CD4-positive, alpha-beta T cell (primary cell): Measurements from ENCODE around the gene JCAD. TPM values are rescaled to one million over a fixed set of nuclear protein-coding genes. Genes with fewer than 3 reads are reported as not detected.

ENCODE experiments used
- ATAC-seq: fragments of 200-7000 bp; cut with Tn5 transposase; one replicate; pipeline ENCODE4 v1.10.0; 2022; ENCODE audit warnings: mild to moderate bottlenecking; ENCODE audit not compliant: poor library complexity
- CTCF ChIA-PET: fragments of 350-600 bp; sonication (Branson Sonifier 250); formaldehyde crosslinking; loops from one replicate; lab custom pipeline; 2021; ENCODE audit warnings: antibody characterized with exemption, inconsistent platforms; lab: Charles Lee
- POLR2A ChIA-PET: fragments of 350-600 bp; sonication (Branson Sonifier 250); formaldehyde crosslinking; loops from one replicate; lab custom pipeline; 2021; ENCODE audit warnings: antibody characterized with exemption, inconsistent platforms; lab: Charles Lee
- DNase-seq, 14 experiments: peaks; one replicate each; pipeline ENCODE4 v3.0.0-alpha.2; 2013 to 2020; ENCODE audit warnings: mixed read lengths in 2 of 14
- H3K27ac ChIP-seq, 2 donors: one replicate each; pipeline versions ENCODE4 v1.5.1 to v1.7.0; 2013; ENCODE audit warnings: low read length in 2 of 2, low read depth in 1 of 2, mild to moderate bottlenecking in 1 of 2
- H3K27me3 ChIP-seq, 2 experiments: 1 replicate in 1 of 2; 2 replicates in 1 of 2; pipeline versions ENCODE4 v1.6.1 to v1.7.0; 2013; ENCODE audit warnings: low read length in 2 of 2, control low read depth in 1 of 2, mild to moderate bottlenecking in 1 of 2, moderate library complexity in 1 of 2; ENCODE audit not compliant: insufficient read depth in 2 of 2, control insufficient read depth in 1 of 2
- H3K36me3 ChIP-seq: one replicate; pipeline ENCODE4 v1.6.1; 2013; ENCODE audit warnings: low read length, control low read depth; ENCODE audit not compliant: insufficient read depth
- H3K4me1 ChIP-seq: one replicate; pipeline ENCODE4 v1.6.1; 2013; ENCODE audit warnings: low read length, control low read depth; ENCODE audit not compliant: insufficient read depth
- H3K4me3 ChIP-seq: one replicate; pipeline ENCODE4 v1.5.1; 2013; ENCODE audit warnings: mild to moderate bottlenecking, low read length, moderate library complexity
- H3K9me3 ChIP-seq, 2 experiments: 1 replicate in 1 of 2; 2 replicates in 1 of 2; pipeline versions ENCODE4 v1.6.1 to v1.7.0; 2013; ENCODE audit warnings: low read length in 2 of 2, mild to moderate bottlenecking in 2 of 2, control low read depth in 1 of 2, moderate library complexity in 1 of 2; ENCODE audit not compliant: control insufficient read depth in 1 of 2, insufficient read depth in 1 of 2
- H3K27ac Mint-ChIP-seq: one replicate; pipeline ENCODE4 v1.8.0; 2020; ENCODE audit warnings: mixed read lengths
- H3K27me3 Mint-ChIP-seq: one replicate; pipeline ENCODE4 v1.8.0; 2021; ENCODE audit warnings: mixed read lengths
- H3K36me3 Mint-ChIP-seq: one replicate; pipeline ENCODE4 v1.8.0; 2021; ENCODE audit warnings: low read depth, mixed read lengths
- H3K4me1 Mint-ChIP-seq: one replicate; pipeline ENCODE4 v1.8.0; 2021; ENCODE audit warnings: low read depth, mixed read lengths
- H3K4me3 Mint-ChIP-seq: one replicate; pipeline ENCODE4 v1.8.0; 2020; ENCODE audit warnings: mild to moderate bottlenecking, mixed read lengths
- H3K9me3 Mint-ChIP-seq: one replicate; pipeline ENCODE4 v1.8.0; 2020; ENCODE audit warnings: mixed read lengths
- CTCF ChIP-seq: fragments of 200-600 bp; IDR thresholded peaks from one replicate; pipeline ENCODE4 v1.8.0; 2022; ENCODE audit warnings: antibody characterized with exemption, mild to moderate bottlenecking
- intact Hi-C, 2 experiments: fragments of 100-400 bp; cut with DNase I in 1 of 2; cut with micrococcal nuclease in 1 of 2; formaldehyde crosslinking; loops; one replicate each; pipeline versions ENCODE4 v1.15.1 to v1.9.0; 2023 to 2025; cut with DNase I, micrococcal nuclease
- total RNA-seq, 174 experiments: library from RNA in 2 of 174; stranded (reverse) in 2 of 174; gene quantifications; one replicate each; pipeline ENCODE4 v1.2.3 and lab custom pipeline; 2021 to 2026

Gene JCAD
- total RNA-seq, 2 experiments from 2014 or later = not detected

DNA sequence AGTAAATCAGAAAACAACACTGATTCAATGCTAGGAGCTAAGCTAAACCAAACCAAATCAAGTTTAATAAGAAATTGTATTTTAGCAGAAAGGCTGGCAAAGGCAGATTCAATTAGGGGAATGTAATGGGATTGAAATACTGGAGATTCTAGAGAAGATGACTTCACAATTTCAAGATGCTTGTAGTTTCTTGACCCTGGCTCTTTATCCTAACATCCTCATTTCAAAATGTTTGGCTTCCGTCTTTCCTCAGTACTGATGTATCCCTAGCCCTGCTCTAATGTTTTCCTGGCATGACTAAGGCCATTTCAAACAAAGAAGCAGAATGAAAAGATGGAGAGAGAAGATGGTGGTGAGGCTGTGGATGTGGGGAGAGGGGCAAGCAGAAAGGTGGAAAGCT lies 2.7 kb upstream of the JCAD start:
- no peak for ATAC-seq
- POLR2A ChIA-PET = no interaction called here
- intact Hi-C loops = no loop called here
- Histone ChIP-seq H3K27me3 (peaks cover 33 to 57% of the 10 kb centered on the region in 2 experiments), H3K4me1 (peaks cover 10% of the 10 kb centered on the region), H3K27ac (no peak overlapping the region), H3K4me3 (no peak overlapping the region), H3K36me3 (no peaks in the 10 kb centered on the region), H3K9me3 (peaks cover 0 to 6% of the 10 kb centered on the region in 2 experiments)
- H3K9me3 Mint-ChIP-seq = no peaks in the 10 kb centered on the region
- CTCF ChIA-PET = no interaction called here
- no peak overlapping the region for H3K4me3 Mint-ChIP-seq
- peaks cover 5% of the 10 kb centered on the region for H3K4me1 Mint-ChIP-seq
- no peak for TF ChIP-seq CTCF
- no peaks in the 10 kb centered on the region for H3K36me3 Mint-ChIP-seq
- H3K27me3 Mint-ChIP-seq = peaks cover 79% of the 10 kb centered on the region
- DNase-seq = no peak
- no peak overlapping the region for H3K27ac Mint-ChIP-seq

GRCh38 chr10:30058570-30059132 lies 735 bp downstream of the JCAD start:
- ATAC-seq (no peak), DNase-seq (no peak)
- intact Hi-C loops = loop anchor here in 1 of 2 experiments (5.0 kb wide), 1 partner anchor 36 kb away; no protein-coding TSS in a partner anchor
- ChIA-PET POLR2A (no interaction called here), CTCF (no interaction called here)
- H3K27me3 Mint-ChIP-seq = peaks cover 80% of the 10 kb centered on the region
- Histone ChIP-seq H3K27me3 (peaks cover 33 to 71% of the 10 kb centered on the region in 2 experiments), H3K27ac (no peak overlapping the region), H3K36me3 (no peaks in the 10 kb centered on the region), H3K9me3 (peaks cover 0 to 6% of the 10 kb centered on the region in 2 experiments), H3K4me1 (peaks cover 10% of the 10 kb centered on the region), H3K4me3 (no peak overlapping the region)
- no peak overlapping the region for H3K27ac Mint-ChIP-seq
- no peak overlapping the region for H3K4me3 Mint-ChIP-seq
- H3K4me1 Mint-ChIP-seq = peaks cover 5% of the 10 kb centered on the region
- no peak for TF ChIP-seq CTCF
- H3K9me3 Mint-ChIP-seq = no peaks in the 10 kb centered on the region
- H3K36me3 Mint-ChIP-seq = no peaks in the 10 kb centered on the region

GRCh38 chr10:30057894-30058556 lies 1.4 kb downstream of the JCAD start:
- DNase-seq = no peak
- ChIA-PET POLR2A (no interaction called here), CTCF (no interaction called here)
- Histone ChIP-seq H3K9me3 (peaks cover 0 to 6% of the 10 kb centered on the region in 2 experiments), H3K27me3 (peaks cover 36 to 68% of the 10 kb centered on the region in 2 experiments), H3K36me3 (no peaks in the 10 kb centered on the region), H3K27ac (no peak overlapping the region), H3K4me3 (no peak overlapping the region), H3K4me1 (peaks cover 10% of the 10 kb centered on the region)
- Mint-ChIP-seq H3K27ac (no peak overlapping the region), H3K9me3 (no peaks in the 10 kb centered on the region), H3K36me3 (no peaks in the 10 kb centered on the region), H3K27me3 (peaks cover 74% of the 10 kb centered on the region), H3K4me3 (peak overlapping the region; percentile 25), H3K4me1 (peaks cover 5% of the 10 kb centered on the region)
- intact Hi-C loops = loop anchor here (2.0 to 5.0 kb wide), 2 partner anchors 31 to 36 kb away; no protein-coding TSS in a partner anchor
- no peak for TF ChIP-seq CTCF
- ATAC-seq = no peak
